ENCODE results near the gene CHSY3. TPM values are rescaled to one million over a fixed set of nuclear protein-coding genes. Genes with fewer than 3 reads are reported as not detected.

The CHSY3 gene
- polyA plus RNA-seq, 1 donor, result 1.7 TPM

DNA sequence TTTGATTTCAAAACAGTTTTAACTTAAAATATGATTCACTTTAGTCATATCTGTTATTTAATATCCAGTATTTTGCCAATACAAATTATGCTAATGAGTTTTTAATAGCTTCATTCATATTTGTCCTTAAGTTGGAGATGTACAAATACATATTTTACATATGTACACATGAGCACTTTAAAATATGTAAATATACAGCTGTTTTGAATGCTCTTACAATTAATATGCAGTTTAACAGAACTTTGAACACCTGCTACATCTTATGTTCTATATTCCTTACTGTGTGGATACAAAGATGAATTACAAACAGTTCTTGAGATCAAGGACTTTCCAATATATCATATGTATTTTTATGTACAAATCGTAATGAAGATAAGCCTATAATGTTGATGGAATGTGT is 74.0 kb downstream of the CHSY3 start:
- WGBS (ENCODE audit: insufficient coverage, low lambda C conversion rate), result 60% methylated on average over 1 of the region's 1 CpG
- H3K36me3 ChIP-seq (ENCODE audit: control insufficient read depth, insufficient read depth, low read length), result no peaks in the 10 kb centered on the region
- DNase-seq, result no peak
- no peaks in the 10 kb centered on the region for H3K27me3 ChIP-seq (ENCODE audit: control insufficient read depth, insufficient read depth, low read length)
- H3K9me3 ChIP-seq (ENCODE audit: control insufficient read depth, low read depth, low read length), result no peaks in the 10 kb centered on the region
- no peaks in the 10 kb centered on the region for H3K4me1 ChIP-seq (ENCODE audit: control insufficient read depth, insufficient read depth, low read length)
- H3K27ac ChIP-seq (ENCODE audit: low read length), result no peak overlapping the region
- no peak overlapping the region for H3K4me3 ChIP-seq (ENCODE audit: low read length)

DNA sequence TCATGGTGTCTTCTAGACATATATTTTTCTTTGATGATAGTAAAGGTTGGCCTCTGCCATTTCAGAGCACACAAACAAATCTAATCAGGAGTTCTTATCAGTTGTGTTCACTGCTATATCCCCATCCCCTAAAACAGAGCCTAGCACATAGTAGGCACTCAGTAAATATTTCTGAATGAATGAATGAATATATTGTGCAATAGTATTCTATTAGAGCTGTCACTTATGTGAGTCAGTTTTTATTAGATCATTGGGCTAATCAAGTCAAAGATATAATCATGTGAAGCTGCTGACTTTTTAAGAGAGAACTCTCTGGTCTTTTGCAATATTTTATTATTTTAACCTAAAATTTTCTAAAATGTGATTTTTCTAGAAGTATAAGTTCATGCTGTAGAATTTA is 84.2 kb downstream of the CHSY3 start:
- H3K27ac ChIP-seq (ENCODE audit: low read length), result no peak overlapping the region
- H3K36me3 ChIP-seq (ENCODE audit: control insufficient read depth, insufficient read depth, low read length), result no peaks in the 10 kb centered on the region
- no peak overlapping the region for H3K4me3 ChIP-seq (ENCODE audit: low read length)
- no peaks in the 10 kb centered on the region for H3K27me3 ChIP-seq (ENCODE audit: control insufficient read depth, insufficient read depth, low read length)
- no peak for DNase-seq
- peaks cover 5% of the 10 kb centered on the region for H3K9me3 ChIP-seq (ENCODE audit: control insufficient read depth, low read depth, low read length)
- H3K4me1 ChIP-seq (ENCODE audit: control insufficient read depth, insufficient read depth, low read length), result no peaks in the 10 kb centered on the region

DNA sequence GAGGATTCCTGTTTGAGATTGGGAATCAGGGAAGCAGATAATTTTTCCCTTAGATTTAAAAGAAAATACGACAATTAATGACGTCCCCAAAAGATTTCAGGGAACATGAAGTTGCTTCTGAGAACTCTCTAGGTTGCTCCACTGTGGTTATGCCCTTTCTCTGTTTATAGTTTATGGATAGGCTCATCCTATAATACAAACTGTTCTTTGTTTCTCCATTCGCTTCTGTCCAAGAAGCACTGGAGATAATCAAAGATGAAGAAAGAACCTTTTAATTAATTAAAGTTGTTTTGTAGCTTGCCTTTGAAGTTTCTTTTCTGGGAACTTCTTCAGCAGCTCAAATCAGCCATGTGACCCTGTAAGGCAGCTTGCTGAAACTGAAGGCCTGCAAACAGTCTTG is 87.5 kb downstream of the CHSY3 start:
- Histone ChIP-seq H3K9me3 (ENCODE audit: control insufficient read depth, low read depth, low read length) (no peaks in the 10 kb centered on the region), H3K4me3 (ENCODE audit: low read length) (no peak overlapping the region), H3K36me3 (ENCODE audit: control insufficient read depth, insufficient read depth, low read length) (no peaks in the 10 kb centered on the region), H3K27me3 (ENCODE audit: control insufficient read depth, insufficient read depth, low read length) (no peaks in the 10 kb centered on the region), H3K4me1 (ENCODE audit: control insufficient read depth, insufficient read depth, low read length) (no peaks in the 10 kb centered on the region), H3K27ac (ENCODE audit: low read length) (no peak overlapping the region)
- WGBS (ENCODE audit: insufficient coverage, low lambda C conversion rate), result no CpG with 5 or more reads among the region's 3 CpGs
- DNase-seq, result no peak

DNA sequence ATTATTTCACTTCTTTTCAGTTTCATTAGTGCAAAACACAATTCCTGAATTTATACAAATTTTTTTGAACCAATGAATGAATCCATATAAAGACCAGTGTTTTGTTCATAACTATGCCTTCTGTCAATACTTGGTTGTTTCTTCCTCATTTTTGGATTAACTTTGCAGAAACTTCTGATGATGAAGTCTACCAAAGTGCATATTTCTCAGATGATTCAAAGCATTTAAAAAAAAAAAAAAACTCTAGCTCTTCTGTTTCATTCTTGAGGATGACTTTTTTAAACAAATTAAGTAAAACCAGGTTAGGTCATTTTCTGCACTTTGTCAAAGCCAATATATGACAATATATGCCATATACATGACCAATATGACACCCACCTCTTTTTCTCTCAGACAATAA is 92.6 kb downstream of the CHSY3 start:
- DNase-seq, result no peak
- no peaks in the 10 kb centered on the region for H3K36me3 ChIP-seq (ENCODE audit: control insufficient read depth, insufficient read depth, low read length)
- no peak overlapping the region for H3K27ac ChIP-seq (ENCODE audit: low read length)
- H3K9me3 ChIP-seq (ENCODE audit: control insufficient read depth, low read depth, low read length), result no peaks in the 10 kb centered on the region
- H3K27me3 ChIP-seq (ENCODE audit: control insufficient read depth, insufficient read depth, low read length), result no peaks in the 10 kb centered on the region
- H3K4me3 ChIP-seq (ENCODE audit: low read length), result no peak overlapping the region
- no peaks in the 10 kb centered on the region for H3K4me1 ChIP-seq (ENCODE audit: control insufficient read depth, insufficient read depth, low read length)

DNA sequence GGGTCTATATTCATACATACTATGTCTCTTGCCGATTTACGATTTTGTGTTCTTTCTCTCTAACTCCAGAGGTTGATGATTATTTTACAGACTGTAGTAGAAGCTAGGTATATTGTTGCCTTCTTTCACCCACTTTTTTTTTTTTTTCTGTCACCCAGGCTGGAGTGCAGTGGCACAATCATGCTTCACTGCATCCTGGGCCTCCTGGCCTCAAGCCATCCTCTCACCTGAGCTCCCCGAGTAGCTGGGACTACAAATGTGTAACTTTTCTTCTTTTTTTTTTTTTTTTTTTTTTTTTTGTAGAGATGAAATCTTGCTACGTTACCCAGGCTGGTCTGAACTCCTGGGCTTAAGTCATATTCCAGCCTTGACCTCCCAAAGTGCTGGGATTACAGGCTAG is 96.2 kb downstream of the CHSY3 start:
- no peak for DNase-seq
- H3K4me3 ChIP-seq (ENCODE audit: low read length), result no peak overlapping the region
- no peaks in the 10 kb centered on the region for H3K36me3 ChIP-seq (ENCODE audit: control insufficient read depth, insufficient read depth, low read length)
- no peak overlapping the region for H3K27ac ChIP-seq (ENCODE audit: low read length)
- no peaks in the 10 kb centered on the region for H3K27me3 ChIP-seq (ENCODE audit: control insufficient read depth, insufficient read depth, low read length)
- H3K4me1 ChIP-seq (ENCODE audit: control insufficient read depth, insufficient read depth, low read length), result no peaks in the 10 kb centered on the region
- no peaks in the 10 kb centered on the region for H3K9me3 ChIP-seq (ENCODE audit: control insufficient read depth, low read depth, low read length)
- 100% methylated on average over 2 of the region's 4 CpGs for WGBS (ENCODE audit: insufficient coverage, low lambda C conversion rate)

DNA sequence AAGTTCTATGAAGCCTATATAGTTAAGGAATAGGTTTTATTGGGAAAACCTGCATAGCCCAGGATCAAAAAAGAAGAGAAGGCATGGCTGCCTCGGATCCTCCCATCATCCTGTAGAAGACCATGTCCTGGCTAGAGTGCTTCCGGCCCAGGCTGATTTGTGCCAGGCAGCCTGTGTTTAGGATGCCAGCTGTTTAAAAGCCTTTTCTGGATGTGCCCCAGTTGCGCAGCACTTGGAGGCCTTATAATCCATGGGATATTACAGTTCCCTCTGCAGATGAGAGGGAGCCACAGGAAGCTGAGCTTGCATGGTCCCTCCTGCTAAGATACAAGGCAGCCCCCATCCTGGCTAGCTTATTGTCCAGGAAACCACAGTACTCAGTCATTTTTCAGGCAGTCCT is 97.9 kb downstream of the CHSY3 start:
- Histone ChIP-seq H3K4me3 (ENCODE audit: low read length) (no peak overlapping the region), H3K9me3 (ENCODE audit: control insufficient read depth, low read depth, low read length) (no peaks in the 10 kb centered on the region), H3K36me3 (ENCODE audit: control insufficient read depth, insufficient read depth, low read length) (no peaks in the 10 kb centered on the region), H3K27me3 (ENCODE audit: control insufficient read depth, insufficient read depth, low read length) (no peaks in the 10 kb centered on the region), H3K4me1 (ENCODE audit: control insufficient read depth, insufficient read depth, low read length) (no peaks in the 10 kb centered on the region), H3K27ac (ENCODE audit: low read length) (no peak overlapping the region)
- DNase-seq, result peak in 1 of 2 donors; percentile 3
- WGBS (ENCODE audit: insufficient coverage, low lambda C conversion rate), result no CpG with 5 or more reads among the region's 3 CpGs

DNA sequence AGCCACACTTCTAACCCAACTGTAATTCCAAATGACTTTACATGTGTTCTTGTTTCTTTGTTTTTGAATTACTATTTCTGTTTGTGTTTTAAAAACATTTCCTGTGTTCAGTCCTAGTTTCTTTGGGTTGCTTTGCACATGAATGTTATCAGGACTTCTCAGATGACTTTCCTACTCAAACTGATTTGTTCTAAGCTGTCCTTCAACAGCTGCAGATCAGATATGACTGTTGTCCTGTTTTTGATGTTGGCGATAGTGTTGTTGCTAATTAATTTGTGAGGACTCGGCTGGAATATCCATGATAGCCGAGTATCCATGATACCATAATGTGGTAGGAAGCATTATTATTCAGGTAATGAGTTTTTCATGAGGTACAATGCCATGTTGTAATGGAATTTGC is 98.6 kb downstream of the CHSY3 start:
- DNase-seq, result no peak
- Histone ChIP-seq H3K27me3 (ENCODE audit: control insufficient read depth, insufficient read depth, low read length) (no peaks in the 10 kb centered on the region), H3K4me1 (ENCODE audit: control insufficient read depth, insufficient read depth, low read length) (no peaks in the 10 kb centered on the region), H3K27ac (ENCODE audit: low read length) (no peak overlapping the region), H3K4me3 (ENCODE audit: low read length) (no peak overlapping the region), H3K9me3 (ENCODE audit: control insufficient read depth, low read depth, low read length) (no peaks in the 10 kb centered on the region), H3K36me3 (ENCODE audit: control insufficient read depth, insufficient read depth, low read length) (no peaks in the 10 kb centered on the region)
- WGBS (ENCODE audit: insufficient coverage, low lambda C conversion rate), result no CpG with 5 or more reads among the region's 3 CpGs

DNA sequence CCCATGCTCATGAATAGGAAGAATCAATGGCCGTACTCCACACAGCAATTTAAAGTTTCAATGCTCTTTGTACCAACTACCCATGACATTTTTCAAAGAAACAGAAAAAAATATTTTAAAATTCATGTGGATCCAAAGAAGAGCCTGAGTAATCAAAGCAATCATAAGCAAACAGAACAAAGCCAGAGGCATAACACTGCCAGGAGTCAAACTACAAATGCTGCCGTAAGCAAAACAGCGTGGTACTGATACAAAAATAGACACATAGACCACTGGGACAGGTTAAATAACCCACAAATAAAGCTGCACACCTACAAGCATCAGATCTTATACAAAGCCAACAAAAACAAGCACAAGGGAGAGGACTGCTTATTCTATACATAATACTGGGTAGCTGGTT is 107.7 kb downstream of the CHSY3 start:
- Histone ChIP-seq H3K4me3 (ENCODE audit: low read length) (no peak overlapping the region), H3K4me1 (ENCODE audit: control insufficient read depth, insufficient read depth, low read length) (no peaks in the 10 kb centered on the region), H3K9me3 (ENCODE audit: control insufficient read depth, low read depth, low read length) (no peaks in the 10 kb centered on the region), H3K27me3 (ENCODE audit: control insufficient read depth, insufficient read depth, low read length) (no peaks in the 10 kb centered on the region), H3K36me3 (ENCODE audit: control insufficient read depth, insufficient read depth, low read length) (no peaks in the 10 kb centered on the region), H3K27ac (ENCODE audit: low read length) (no peak overlapping the region)
- DNase-seq, result no peak
- WGBS (ENCODE audit: insufficient coverage, low lambda C conversion rate), result 93% methylated on average over 3 of the region's 3 CpGs

DNA sequence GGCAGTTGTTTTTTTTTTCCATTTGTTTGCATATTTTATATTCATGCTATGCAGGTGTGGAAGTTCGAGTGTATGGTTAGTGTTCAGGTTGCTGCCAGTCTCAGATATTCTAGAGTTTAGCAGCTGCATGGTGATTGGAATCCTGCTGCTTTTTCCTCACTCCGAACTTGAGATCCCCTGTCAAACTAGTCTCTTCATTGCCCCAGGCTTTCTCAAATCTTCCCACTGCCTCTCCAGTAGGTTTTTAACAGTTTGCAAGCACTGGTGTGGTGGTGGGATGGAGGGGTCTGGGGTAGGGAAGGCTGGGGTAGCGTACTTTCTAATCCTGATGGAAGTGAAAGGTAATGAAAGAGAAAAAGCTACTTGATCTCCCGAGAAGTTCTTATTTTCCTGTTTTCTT is 112.9 kb downstream of the CHSY3 start:
- Histone ChIP-seq H3K27ac (ENCODE audit: low read length) (no peak overlapping the region), H3K9me3 (ENCODE audit: control insufficient read depth, low read depth, low read length) (no peaks in the 10 kb centered on the region), H3K4me3 (ENCODE audit: low read length) (no peak overlapping the region), H3K36me3 (ENCODE audit: control insufficient read depth, insufficient read depth, low read length) (no peaks in the 10 kb centered on the region), H3K4me1 (ENCODE audit: control insufficient read depth, insufficient read depth, low read length) (no peaks in the 10 kb centered on the region), H3K27me3 (ENCODE audit: control insufficient read depth, insufficient read depth, low read length) (no peaks in the 10 kb centered on the region)
- DNase-seq, result no peak
- 88% methylated on average over 1 of the region's 4 CpGs for WGBS (ENCODE audit: insufficient coverage, low lambda C conversion rate)

DNA sequence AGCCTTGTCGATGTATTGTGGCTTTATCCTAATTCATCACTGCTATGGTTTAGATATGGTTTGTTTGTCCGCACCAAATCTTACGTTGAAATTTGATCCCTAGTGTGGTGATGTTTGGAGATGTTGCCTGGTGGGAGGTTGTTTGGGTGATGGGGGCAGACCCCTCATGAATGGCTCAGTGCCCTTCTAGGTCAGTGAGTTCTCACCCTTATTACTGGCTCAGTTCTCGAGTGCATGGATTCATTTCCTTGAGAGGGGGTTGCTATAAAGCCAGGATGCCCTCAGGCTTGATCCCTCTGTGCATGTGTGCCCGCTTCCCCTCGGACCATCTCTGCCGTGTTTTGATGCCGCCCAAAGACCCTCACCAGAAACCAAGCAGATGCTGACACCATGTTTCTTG is 114.4 kb downstream of the CHSY3 start:
- WGBS (ENCODE audit: insufficient coverage, low lambda C conversion rate), result 75% methylated on average over 2 of the region's 8 CpGs
- Histone ChIP-seq H3K27me3 (ENCODE audit: control insufficient read depth, insufficient read depth, low read length) (no peaks in the 10 kb centered on the region), H3K27ac (ENCODE audit: low read length) (no peak overlapping the region), H3K4me3 (ENCODE audit: low read length) (no peak overlapping the region), H3K36me3 (ENCODE audit: control insufficient read depth, insufficient read depth, low read length) (no peaks in the 10 kb centered on the region), H3K9me3 (ENCODE audit: control insufficient read depth, low read depth, low read length) (no peaks in the 10 kb centered on the region), H3K4me1 (ENCODE audit: control insufficient read depth, insufficient read depth, low read length) (no peaks in the 10 kb centered on the region)
- no peak for DNase-seq

DNA sequence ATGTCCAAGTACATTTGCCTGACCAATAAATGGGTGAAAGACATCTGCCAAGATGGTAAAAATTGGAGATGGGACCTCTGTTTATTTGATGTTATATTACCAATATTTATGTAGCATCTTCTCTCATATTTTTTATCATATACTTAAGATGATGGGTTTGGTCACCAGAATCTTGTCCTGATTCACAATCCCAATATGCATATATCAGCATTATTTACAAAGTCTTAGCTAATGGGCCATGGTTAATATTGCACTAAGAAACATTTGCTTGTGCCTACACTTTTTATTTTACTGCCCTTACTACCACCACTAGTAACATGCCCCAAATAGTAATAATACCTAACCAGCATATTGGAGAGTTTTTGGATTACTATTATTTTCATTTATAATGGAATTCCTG is 116.7 kb downstream of the CHSY3 start:
- Histone ChIP-seq H3K36me3 (ENCODE audit: control insufficient read depth, insufficient read depth, low read length) (no peaks in the 10 kb centered on the region), H3K27ac (ENCODE audit: low read length) (no peak overlapping the region), H3K4me3 (ENCODE audit: low read length) (no peak overlapping the region), H3K27me3 (ENCODE audit: control insufficient read depth, insufficient read depth, low read length) (no peaks in the 10 kb centered on the region), H3K9me3 (ENCODE audit: control insufficient read depth, low read depth, low read length) (no peaks in the 10 kb centered on the region), H3K4me1 (ENCODE audit: control insufficient read depth, insufficient read depth, low read length) (no peaks in the 10 kb centered on the region)
- no peak for DNase-seq

DNA sequence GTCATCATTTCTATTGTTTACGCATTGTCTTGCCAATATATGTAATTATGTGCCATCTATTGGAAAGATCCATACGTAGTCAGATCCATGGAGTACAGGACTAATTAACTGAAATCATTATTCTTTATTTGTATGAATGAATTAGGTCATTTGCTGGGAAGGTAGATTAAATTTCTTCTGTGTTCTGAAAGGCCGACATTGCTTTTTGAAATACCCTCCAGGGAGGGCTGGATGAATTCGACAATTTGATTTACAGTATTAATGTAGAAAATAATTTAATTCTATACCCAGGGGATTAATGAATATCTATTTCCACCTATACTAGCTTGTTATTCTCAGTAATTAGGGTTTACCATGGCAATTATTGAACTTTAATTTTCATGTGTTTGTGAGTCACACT is 117.6 kb downstream of the CHSY3 start:
- 92% methylated on average over 2 of the region's 4 CpGs for WGBS (ENCODE audit: insufficient coverage, low lambda C conversion rate)

More for the DNA sequence above, 117.6 kb downstream of the CHSY3 start:
- no peak for DNase-seq
- no peaks in the 10 kb centered on the region for H3K4me1 ChIP-seq (ENCODE audit: control insufficient read depth, insufficient read depth, low read length)
- H3K36me3 ChIP-seq (ENCODE audit: control insufficient read depth, insufficient read depth, low read length), result no peaks in the 10 kb centered on the region
- no peaks in the 10 kb centered on the region for H3K9me3 ChIP-seq (ENCODE audit: control insufficient read depth, low read depth, low read length)
- H3K27me3 ChIP-seq (ENCODE audit: control insufficient read depth, insufficient read depth, low read length), result no peaks in the 10 kb centered on the region
- H3K4me3 ChIP-seq (ENCODE audit: low read length), result no peak overlapping the region
- no peak overlapping the region for H3K27ac ChIP-seq (ENCODE audit: low read length)

All from large intestine (tissue), 3 donors.